ENCODE data around the gene RANBP3L. TPM values are rescaled to one million over a fixed set of nuclear protein-coding genes. Genes with fewer than 3 reads are reported as not detected.

RANBP3L gene
- polyA plus RNA-seq, 1 of the 3 experiments (the other 2 are of a cell fraction), result not detected

- no peak for TF ChIP-seq MAX (IDR thresholded peaks at IDR 0.05; ENCODE audit: low read depth)
- TF ChIP-seq IRF3 (IDR thresholded peaks at IDR 0.05; ENCODE audit: low read depth, low read length), result no peak
- no peak for TF ChIP-seq MXI1 (IDR thresholded peaks at IDR 0.05; ENCODE audit: low read depth, low read length)
Observed at GRCh38 chr5:36227046-36227445, 74.7 kb downstream of the RANBP3L start (continued).

- no peak for DNase-seq
- no peak overlapping the region for H3K27ac ChIP-seq (ENCODE audit: low read depth in 2 of 2, low read length in 1 of 2)
- CTCF ChIA-PET, result interaction anchor here (1.1 kb wide), 1 partner anchor 21 kb away, joined by 3 read pairs; no protein-coding TSS in a partner anchor
- peaks cover 12% of the 10 kb centered on the region for H3F3A ChIP-seq (replicated peaks; ENCODE audit: insufficient read depth)
- TF ChIP-seq TAF1 (IDR thresholded peaks at IDR 0.05; ENCODE audit: borderline replicate concordance, low read depth, low read length) (no peak), USF1 (IDR thresholded peaks at IDR 0.05; ENCODE audit: borderline replicate concordance, low read depth) (no peak), ELF1 (IDR thresholded peaks at IDR 0.05) (no peak), TCF12 (IDR thresholded peaks at IDR 0.05) (no peak), JUND (IDR thresholded peaks at IDR 0.05) (no peak), EZH2phosphoT487 (IDR thresholded peaks at IDR 0.05; ENCODE audit: borderline replicate concordance, low read depth) (no peak), FOXM1 (IDR thresholded peaks at IDR 0.05; ENCODE audit: low read depth) (no peak), RFX5 (IDR thresholded peaks at IDR 0.05; ENCODE audit: low read length) (no peak), IRF3 (IDR thresholded peaks at IDR 0.05; ENCODE audit: low read depth, low read length) (no peak), REST (IDR thresholded peaks at IDR 0.05; ENCODE audit: low read depth, low read length) (no peak), GABPA (IDR thresholded peaks at IDR 0.05; ENCODE audit: low read depth) (no peak), RCOR1 (IDR thresholded peaks at IDR 0.05; ENCODE audit: low read length) (no peak), SIN3A (IDR thresholded peaks at IDR 0.05; ENCODE audit: borderline replicate concordance, low read depth, low read length) (no peak), SMC3 (IDR thresholded peaks at IDR 0.05; ENCODE audit: low read depth, low read length) (no peak), MAX (IDR thresholded peaks at IDR 0.05; ENCODE audit: low read depth) (no peak), USF2 (IDR thresholded peaks at IDR 0.05; ENCODE audit: borderline replicate concordance, low read depth, low read length) (no peak)
- no peak overlapping the region for H2AFZ ChIP-seq (ENCODE audit: low read depth)
- no peaks in the 10 kb centered on the region for H3K9me2 ChIP-seq
- peaks cover 0 to 5% of the 10 kb centered on the region in 2 experiments; a peak in 2 of 4 replicates for H3K4me1 ChIP-seq (ENCODE audit: control insufficient read depth in 1 of 2, insufficient read depth in 2 of 2, low read depth in 1 of 2, low read length in 1 of 2)
- 88% methylated on average over 1 of the region's 1 CpG for WGBS (ENCODE audit: low lambda C conversion rate)
- no peaks in the 10 kb centered on the region for H3K27me3 ChIP-seq (ENCODE audit: insufficient read depth)
- no peak overlapping the region for H3K4me2 ChIP-seq
- no peak overlapping the region for H3K4me3 ChIP-seq (ENCODE audit: low read depth in 2 of 2, low read length in 1 of 2)
- H4K20me1 ChIP-seq (ENCODE audit: insufficient read depth), result no peaks in the 10 kb centered on the region
- POLR2A ChIA-PET, result no interaction called here
- no peak overlapping the region for H3K9ac ChIP-seq
- no peaks in the 10 kb centered on the region for H3K79me2 ChIP-seq (ENCODE audit: insufficient read depth)
- H3K9me3 ChIP-seq, result no peaks in the 10 kb centered on the region
- peaks cover 37 to 39% of the 10 kb centered on the region in 2 experiments for H3K36me3 ChIP-seq (replicated peaks in 1 of 2; ENCODE audit: control insufficient read depth in 1 of 2, insufficient read depth in 2 of 2, low read length in 1 of 2)
Observed at GRCh38 chr5:36222620-36223019, 79.1 kb downstream of the RANBP3L start.
